Stimulated activated CD4-positive, alpha-beta T cell treated with anti-CD3 and anti-CD28 coated beads, TNF-alpha, amount 100 ng/mL, for 1 hour (primary cell): Measurements from ENCODE around the gene SLC15A4.
"Not testable (repeated sequence)": the region's sequence is repeated elsewhere in the genome, so short reads cannot be mapped to it uniquely, and the experiment has no call there.

Experiments
- DNase-seq, 3 donors: peaks; one replicate each; pipeline ENCODE4 v3.0.0-alpha.2; 2020; ENCODE audit warnings: low read depth in 3 of 3, low spot score in 1 of 3

Gene SLC15A4

DNA sequence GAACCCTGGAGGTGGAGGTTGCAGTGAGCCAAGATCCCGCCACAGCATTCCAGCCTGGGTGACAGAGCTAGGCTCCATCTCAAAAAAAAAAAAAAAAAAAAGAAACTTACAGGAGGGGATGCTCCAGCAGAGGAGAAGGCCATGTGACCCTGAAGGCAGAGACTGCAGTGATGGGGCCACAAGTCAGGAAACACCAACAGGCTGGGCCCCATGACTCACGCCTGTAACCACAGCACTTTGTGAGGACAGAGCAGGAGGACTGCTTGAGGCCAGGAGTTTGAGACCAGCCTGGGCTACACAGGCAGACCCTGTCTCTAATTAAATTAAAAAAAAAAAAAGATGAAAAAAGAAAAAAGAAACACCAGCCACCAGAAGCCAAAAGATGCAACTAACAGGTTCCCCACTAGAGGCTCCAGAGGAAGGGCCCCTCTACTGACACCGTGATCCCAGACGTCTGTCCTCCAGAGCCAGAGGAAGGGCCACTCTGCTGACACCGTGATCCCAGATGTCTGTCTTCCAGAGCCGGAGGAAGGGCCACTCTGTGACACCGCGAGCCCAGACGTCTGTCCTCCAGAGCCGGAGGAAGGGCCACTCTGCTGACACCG is 20.4 kb upstream of the SLC15A4 start:
- no peak for DNase-seq

DNA sequence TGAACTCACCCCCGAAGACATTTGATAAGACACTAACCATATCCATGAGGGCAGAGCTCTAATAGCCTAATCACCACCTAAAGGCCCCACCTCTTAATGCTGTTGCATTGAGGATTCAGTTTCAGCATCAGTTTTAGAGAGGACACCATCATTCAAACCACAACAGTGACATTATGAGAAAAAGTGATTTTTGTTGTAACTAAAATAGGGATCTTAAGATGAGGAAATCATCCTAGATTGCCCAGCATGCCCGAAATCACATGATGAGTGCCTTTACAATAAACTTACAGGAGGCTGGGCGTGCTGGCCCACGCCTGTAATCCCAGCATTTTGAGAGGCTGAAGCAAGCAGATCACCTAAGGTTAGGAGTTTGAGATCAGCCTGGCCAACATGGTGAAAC is 19.8 kb upstream of the SLC15A4 start:
- no peak for DNase-seq

DNA sequence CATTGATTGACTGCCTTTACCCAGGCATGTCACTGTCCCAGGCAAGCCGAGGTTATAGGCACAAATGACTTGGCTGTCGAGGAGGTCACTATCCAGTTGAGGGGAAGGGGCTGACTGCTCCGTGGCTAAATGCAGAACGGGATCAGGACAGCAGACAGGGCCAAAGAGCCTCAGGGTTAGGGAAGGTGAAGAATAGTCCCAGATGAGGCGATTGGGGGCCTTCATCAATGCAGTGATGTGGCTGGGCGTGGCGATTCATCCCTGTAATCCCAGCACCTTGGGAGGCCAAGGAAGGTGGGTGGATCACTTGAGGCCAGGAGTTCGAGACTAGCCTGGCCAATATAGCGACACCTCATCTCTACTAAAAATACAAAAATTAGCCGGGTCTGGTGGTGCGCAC is 18.8 kb upstream of the SLC15A4 start:
- no peak for DNase-seq

DNA sequence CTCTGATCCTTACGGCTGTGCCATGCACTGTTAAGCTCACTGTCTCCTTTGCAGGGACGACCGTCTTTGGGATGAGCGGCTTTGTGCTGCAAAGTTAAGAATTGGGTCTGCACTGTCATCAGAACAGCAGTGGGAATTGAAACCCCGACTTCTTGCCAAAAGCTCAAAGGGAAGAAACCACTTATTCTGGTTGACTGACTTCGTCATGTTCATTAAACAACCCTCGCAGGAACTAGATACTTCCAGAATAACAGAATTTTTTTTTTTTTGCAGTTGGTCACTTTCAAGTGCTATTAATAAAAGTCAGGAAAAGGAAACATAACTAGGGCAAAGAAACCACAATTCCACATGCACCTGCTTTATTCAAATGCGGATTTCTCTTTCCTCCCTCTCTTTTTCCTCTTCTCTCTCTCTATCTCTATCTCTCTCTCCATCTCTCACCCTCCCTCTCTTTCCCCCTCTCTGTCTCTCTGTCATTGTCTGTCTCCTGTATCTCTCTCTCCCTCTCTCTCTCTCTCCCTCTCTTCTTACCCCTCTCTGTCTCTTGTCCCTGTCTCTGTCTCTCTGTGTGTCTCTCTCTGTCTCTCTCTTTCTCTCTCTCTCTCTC is 17.2 kb upstream of the SLC15A4 start:
- DNase-seq = no peak

DNA sequence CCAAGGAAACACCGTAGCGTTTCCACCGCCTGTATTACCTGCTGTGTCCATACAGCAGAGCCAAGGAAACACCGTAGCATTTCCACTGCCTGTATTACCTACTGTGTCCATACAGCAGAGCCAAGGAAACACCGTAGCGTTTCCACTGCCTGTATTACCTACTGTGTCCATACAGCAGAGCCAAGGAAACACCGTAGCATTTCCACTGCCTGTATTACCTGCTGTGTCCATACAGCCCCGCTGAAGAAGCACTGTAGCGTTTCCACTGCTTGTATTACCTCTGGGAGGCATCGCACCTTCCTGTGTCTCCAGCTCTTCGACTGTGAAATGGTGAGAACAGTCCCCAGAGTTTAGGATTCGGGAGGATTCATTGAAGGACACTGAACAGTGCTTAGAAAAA is 16.1 kb upstream of the SLC15A4 start:
- not testable (repeated sequence) for DNase-seq

DNA sequence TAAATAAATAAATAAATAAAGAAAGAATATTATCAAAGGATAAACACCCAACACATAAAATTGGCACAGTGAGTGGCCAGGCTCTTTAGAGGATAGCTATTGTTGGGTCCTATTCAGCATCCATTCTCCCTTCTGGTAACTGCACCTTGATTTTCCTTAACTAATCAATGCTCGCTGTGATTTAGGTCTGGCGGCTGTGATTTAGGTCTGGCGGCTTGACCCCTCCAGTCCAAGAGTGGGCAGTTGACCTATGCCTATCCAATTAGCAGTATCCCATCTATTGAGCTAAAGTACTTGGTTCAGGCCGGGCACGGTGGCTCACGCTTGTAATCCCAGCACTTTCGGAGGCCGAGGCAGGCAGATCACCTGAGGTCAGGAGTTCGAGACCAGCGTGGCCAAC is 9.7 kb upstream of the SLC15A4 start:
- DNase-seq = no peak

DNA sequence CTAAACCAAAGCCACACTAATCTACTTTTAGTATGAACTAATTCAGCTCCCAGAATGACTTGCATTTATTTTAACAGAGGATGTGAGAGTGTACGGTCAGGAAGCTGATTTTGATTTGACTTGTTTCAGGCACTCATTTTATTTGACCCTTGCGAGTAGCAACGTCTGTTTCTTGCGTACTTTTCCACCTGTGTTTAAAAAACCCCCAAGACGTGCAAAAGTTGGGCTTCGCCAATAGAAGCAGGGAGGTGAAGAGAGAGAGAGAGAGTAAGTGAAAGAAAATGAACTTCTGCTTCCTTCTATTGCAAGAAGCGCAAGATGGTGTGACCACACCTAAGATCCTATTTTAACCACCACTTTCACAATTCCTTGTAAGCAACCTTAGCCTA is 6.7 kb upstream of the SLC15A4 start:
- no peak for DNase-seq

DNA sequence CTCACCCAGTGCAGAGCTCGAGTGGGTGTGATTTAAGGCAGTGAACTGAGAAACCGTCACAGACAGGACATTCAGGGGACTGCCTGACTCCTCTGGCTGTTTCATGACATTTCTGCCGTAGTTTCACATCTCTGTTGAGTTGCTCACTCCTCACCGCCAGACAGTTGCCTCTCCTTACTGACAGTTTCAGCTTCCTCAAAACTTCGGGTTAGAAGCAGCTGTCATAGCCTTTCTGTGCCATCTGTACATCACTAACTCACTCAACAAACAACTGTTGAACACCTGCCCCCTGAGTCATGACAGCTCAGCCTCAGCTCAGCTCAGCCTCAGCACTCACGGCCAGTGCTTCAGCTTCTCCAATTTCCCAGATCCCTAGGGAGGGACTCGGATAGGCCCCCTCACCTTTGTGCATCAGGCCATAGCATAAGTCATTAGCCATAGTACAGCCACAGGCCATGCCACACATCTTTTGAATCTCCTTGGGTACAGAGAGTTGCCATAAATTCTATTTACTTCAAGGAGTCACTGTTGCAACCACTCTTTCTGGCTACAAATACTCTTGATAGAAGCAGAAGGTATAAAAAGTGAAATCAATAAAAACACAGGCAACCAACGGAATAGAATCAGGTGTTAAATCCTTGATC is 6.2 kb upstream of the SLC15A4 start:
- no peak for DNase-seq

DNA sequence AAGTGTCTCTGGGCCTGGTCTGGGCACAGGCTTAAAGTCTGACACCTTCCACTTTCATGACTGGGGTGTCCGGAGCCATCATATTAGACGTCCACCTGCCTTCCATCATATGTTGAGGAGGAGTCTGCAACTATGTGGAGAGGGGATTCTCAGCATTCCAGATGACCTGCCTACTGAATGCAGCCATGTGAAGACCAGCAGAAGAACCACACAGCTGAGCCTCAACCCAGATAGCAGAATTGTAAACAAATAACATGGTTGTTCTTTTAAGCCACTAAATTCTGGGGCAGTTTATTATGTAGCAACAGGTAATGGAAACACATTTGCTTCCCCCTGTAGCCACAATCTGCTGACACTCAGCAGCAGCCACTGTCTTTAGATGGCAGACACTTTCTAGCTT is 4.0 kb upstream of the SLC15A4 start:
- no peak for DNase-seq

DNA sequence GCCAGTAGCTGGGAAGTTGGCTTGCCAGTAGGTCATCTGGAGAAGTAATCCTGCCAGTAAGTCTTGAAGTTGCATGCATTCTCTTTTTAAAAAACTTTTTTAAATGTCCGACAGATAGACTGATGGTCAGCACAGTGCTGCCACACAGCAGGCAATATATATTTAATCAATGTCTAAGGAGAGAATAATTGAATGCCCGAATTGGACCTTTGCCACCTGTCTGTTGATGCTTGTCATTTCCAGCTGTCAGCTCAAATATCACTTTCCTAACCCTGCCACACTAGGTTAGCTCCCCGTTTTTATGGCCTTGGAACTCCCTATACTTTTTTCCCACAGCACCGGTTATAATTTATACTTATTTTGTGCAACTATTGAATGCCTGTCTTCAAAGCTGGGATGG is 2.1 kb upstream of the SLC15A4 start:
- no peak for DNase-seq

DNA sequence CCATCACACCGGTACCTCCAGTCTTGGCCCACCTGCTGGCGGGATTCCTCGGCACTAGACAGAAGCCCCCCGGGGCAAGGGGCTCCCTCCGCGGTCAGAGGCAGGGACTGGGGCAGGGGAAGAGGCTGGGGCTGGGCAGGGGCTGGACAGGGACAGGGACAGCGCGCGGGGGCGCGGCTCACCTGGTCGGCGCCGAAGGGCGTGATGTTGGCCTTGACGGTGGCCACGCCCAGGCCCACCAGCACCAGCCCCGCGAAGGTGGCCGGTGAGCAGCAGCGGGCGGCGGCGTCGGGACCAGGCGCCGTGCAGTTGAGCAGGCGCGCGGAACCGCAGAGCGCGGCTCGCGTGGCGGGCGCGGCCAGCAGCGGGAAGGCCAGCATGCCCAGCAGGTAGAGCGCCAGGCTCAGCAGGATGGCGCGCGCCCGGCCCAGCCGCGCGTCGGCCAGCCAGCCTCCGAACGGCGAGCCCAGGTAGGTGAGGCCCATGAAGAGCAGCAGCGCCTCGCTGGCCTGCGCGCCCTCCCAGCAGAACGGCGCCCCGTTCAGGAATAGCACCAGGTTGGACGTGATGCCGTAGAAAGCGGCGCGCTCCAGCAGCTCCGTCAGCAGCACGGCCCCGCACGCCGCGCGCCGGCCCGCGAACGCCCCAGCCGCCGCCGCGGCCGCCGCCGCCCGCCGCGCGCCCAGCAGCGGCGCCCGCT is 392 bp downstream of the SLC15A4 start:
- peak in 1 of 3 donors; percentile 8 for DNase-seq

DNA sequence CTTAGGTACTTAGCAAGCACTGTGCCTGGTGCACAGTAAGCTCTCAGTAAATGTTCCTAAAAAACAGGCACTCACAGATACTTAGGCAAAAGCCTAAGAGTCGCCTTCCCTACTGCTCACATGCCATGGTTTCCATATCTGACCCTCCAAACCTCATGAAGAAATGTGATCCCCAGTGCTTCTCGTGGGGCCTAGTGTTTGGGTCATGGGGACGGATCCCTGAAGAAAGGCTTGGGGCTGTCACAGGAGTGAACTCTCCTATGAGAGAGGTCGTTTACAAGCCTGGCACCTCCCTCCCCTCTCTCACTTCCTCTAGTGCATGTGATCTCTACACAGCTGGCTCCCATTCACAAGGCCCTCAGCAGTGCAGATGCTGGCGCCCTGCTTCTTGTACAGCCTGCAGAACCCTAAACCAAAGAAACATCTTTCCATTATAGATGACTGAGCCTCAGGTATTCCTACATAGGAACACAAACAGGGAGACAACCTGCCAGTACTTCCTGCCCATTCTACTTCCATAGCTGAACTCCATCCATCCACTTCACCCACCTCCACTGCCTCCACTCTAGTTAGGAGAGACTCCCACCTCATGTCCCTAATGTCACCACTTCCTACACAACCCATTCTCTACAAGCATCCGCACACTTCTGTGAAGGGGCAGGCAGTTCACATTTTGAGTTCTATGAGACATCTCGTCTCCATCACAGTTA is 2.9 kb downstream of the SLC15A4 start:
- DNase-seq = no peak

DNA sequence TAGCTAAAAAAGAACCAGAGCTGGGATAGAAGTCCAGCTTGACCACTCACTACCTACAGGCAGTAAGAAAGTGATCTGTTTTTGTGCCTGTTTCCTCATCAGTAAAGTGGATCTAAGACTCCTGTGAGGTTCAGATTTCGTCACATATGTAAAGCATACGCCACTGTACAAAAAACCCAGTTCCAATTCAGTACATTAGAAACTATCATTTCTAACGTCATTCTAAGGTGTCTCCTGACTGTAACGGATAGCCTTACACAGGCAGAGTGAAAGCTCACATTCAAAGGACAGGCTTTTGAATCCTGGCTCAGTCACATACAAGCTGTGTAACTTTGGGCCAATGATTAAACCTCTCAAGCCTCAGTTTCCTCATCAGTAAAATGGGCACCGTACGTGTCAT is 3.5 kb downstream of the SLC15A4 start:
- no peak for DNase-seq

DNA sequence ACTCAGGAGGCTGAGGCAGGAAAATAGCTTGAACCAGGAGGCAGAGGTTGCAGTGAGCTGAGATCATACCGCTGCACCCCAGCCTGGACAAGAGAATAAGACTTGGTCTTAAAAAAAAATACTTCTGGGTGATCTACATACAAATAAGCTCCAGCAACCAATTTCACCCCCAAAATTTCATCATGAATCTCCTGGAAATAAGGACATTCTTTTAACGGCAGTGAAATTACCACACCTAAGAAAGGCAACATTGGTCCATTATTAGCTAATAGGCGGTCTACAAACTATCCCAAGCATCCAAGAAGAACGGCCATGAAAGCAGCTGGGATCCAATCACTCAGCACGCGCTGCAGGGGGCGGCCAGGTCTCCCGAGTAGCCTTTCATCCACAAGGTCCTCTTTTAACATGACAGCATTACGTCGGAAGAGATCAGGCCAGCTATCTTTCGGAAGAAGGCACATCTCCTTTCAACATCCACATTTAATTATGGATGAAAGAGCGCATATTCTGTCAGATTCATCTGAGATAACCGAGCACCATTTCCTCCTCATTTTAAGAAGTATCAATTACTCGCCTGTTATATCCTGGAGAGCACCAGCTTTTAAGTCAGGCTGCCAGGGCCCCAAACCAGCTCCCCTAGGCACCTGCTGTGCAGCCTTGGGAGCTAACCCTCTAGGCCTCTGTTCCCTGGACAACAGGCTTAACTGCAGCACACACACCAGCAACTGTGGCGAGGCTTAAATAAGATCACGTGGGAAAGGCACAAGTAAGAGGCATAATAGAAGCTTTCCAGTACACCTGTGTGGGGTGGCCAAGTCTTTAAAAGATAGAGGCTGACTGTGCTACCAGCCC is 4.2 kb downstream of the SLC15A4 start:
- no peak for DNase-seq

DNA sequence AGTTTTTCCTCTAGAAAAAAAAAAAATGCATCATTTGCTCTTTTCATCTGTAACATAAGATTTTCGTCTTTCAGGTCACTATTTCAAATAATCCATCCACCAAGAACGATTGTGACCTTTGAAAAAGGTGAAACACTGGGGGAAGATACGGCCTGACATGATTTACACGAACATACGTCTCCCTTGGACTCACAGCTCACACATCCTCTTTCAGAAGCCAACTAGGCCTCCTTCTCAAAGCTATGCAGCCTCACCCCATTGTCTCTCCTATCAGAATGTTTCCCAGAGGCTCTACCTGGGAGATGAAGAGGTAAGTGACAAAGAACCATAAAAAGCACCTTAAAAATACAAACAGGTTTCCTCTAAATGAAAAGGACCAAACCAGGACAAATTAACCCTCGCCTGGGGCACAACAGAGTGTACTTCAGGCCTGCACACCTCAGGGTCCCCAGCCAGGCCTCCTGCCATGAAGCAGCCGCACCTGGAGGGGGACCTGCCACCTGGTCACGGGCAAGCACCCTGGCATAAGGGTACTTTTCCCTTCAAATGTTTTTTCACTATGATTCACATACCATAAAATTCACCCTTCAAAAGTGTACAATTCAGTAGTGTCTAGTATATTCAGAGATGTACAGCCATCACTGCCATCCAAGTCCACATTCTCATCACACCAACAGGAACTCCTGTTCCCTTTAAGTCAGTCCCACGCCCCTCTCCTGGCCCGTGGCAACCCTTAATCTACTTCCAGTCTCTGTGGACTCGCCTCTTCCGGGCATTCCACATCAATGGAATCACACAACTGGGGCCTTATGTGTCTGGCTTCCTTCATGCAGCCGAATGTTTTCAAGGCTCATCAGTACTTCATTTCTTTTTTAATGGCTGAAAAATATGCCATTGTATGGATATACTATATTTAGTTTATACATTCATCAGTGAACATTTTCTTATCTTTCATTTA is 5.4 kb downstream of the SLC15A4 start:
- no peak for DNase-seq

DNA sequence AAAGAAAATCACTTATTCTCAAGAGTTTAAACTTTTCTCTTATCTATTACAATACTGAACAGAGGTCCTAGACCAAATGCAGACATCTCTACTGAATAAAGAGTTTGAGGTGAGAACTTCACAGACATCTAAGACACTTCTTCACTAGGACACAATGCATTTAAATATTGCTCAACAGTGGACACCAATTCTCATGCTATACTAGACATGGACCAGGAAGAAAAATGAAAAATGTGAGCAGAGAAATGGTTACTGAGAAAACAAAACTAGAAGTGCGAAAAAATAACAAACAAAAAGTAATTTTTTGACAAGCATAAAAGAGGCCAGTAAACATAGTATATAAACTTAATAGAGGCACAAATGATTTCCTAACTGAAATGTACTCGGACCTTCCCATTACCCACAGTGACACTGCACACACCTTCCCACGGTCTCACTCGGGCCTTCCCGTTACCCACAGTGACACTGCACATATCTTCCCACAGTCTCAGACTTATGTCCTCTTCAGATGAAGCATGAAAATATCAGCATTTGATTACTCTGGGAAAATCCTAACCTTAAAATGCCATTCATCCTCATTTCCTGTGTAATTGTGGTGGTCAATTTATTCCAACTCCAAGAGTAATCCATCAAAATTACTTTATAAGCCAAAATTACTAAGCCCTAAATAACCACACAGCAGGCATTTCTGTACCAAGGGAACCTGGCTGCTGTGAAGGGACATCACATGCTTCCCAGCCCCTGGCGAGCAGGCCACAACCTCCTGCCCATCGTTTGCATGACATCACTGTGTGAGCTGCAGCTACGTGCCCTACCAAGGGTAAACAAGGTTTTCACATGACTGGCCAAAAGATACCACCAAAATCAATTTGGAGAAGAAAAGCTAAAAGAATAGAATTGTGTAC is 6.4 kb downstream of the SLC15A4 start:
- DNase-seq = no peak

DNA sequence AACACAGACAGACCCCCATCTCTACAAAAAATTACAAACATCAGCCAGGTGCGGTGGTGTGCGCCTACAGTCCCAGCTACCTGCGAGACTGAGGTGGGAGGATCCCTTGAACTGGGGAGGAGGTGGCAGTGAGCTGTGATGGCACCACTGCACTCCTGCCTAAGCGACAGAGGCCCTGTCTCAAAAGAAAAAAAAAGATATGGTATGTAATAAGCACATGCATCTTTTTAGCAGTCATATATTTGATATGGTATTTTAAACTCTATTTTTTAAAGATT is 7.2 kb downstream of the SLC15A4 start:
- no peak for DNase-seq

DNA sequence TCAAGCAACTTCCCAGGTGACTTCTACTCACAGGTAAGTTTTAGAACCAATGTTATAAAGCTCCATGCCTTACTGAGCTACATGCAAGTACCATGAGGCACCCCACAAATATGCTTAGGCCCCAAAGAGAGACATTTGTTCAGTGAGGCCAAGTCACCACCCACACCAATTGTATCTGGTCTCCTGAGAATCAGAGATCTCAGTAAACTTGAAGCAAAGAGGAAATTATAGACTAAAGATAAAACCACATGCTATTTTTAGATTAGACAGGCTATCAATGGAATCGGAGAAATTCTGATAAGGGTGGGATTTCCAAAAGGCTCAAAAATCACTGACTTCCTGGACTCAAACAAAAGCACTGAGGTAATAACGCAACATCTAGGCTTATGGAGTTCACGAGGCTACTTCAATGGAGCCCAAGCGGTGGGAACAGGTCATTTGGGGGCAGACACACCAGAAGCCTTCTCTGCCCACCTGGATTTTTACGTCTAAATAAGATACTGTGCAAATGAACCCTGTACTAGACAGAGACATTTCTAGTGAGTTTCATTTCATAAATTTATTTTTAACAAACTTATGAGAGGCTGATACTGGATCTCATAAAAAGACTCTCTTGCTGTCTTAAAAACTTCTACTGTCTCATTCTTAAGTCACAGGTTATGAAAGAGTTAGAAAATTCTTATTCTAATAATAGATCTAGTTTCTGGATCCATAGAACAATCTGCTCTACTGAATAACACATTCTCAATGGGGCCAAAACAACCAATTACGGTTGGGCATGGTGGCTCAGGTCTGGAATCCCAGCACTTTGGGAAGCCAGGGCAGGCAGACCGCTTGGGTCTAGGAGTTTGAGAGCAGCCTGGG is 7.7 kb downstream of the SLC15A4 start:
- DNase-seq = no peak
